Stimulated activated CD4-positive, alpha-beta T cell treated with anti-CD3 and anti-CD28 coated beads, TNF-alpha, amount 100 ng/mL, for 4 hours (primary cell): ENCODE measurements around the gene PRICKLE4.
"Not testable (repeated sequence)": the region's sequence is repeated elsewhere in the genome, so short reads cannot be mapped to it uniquely, and the experiment has no call there.

Source experiments
- DNase-seq, 3 experiments: peaks; one replicate each; pipeline ENCODE4 v3.0.0-alpha.2; 2020; ENCODE audit warnings: low read depth in 3 of 3

The PRICKLE4 gene

DNA sequence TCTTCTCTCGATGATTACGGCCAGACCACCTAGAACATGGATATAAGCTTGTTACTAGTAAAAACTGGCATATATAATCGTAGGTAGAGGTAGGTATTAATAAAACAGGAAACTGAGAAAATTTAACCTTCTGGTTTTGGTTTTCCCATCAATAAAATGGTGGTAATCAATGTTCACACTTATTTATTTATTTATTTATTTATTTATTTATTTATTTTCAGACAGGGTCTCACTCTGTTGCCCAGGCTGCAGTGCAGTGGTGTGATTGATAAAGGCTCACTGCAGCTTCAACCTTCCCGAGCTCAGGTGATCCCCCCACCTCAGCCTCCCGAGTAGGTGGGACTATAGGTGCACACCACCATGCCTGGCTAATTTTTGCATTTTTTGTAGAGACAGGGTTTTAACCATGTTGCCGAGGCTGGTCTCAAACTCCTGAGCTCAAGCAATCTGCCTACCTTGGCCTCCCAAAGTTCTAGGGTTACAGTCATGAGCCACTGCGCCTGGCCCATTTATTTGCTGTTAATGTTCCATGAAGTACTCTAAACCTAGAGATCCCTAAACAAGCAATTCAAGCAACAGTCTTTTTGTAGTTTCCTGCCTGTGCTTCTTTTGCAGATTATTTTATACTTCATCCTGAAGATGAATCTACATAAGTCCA, 18.4 kb downstream of the PRICKLE4 start:
- DNase-seq = no peak

DNA sequence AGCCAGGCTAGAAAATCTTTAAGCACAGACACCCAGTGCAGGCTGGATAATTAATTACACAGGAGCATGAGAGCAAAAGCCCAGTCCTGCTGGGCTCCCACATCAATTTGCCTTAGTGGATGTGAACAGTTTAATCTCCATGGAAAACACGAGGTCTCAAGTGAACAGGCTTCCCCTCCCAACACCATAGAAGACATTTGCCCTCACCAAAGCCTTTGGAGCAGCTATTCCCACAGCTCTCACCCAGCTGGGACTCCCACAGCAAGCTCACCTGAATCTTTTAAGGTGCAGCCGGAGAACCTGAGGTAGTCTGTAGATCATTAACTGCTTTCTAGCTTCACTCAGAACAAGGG, 19.0 kb downstream of the PRICKLE4 start:
- no peak for DNase-seq

DNA sequence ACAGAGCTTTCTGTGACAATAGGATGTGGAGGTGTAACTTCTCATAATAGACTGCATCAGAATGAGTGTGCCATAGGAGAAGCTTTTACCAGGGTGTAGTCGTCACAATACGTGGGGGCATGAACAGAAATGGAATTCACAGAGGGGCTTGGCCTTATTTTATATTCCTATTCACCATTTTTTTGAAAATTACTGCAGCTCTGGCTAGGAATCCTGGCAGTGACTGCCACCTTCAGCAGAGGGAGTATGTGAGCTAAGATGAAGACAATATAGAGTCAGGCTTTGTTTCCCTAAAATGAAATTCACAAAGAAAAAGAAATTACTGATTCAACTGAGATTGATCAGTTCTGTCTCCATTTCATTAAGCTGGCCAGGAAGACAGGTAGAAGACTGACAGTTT, 20.8 kb downstream of the PRICKLE4 start:
- DNase-seq = no peak

DNA sequence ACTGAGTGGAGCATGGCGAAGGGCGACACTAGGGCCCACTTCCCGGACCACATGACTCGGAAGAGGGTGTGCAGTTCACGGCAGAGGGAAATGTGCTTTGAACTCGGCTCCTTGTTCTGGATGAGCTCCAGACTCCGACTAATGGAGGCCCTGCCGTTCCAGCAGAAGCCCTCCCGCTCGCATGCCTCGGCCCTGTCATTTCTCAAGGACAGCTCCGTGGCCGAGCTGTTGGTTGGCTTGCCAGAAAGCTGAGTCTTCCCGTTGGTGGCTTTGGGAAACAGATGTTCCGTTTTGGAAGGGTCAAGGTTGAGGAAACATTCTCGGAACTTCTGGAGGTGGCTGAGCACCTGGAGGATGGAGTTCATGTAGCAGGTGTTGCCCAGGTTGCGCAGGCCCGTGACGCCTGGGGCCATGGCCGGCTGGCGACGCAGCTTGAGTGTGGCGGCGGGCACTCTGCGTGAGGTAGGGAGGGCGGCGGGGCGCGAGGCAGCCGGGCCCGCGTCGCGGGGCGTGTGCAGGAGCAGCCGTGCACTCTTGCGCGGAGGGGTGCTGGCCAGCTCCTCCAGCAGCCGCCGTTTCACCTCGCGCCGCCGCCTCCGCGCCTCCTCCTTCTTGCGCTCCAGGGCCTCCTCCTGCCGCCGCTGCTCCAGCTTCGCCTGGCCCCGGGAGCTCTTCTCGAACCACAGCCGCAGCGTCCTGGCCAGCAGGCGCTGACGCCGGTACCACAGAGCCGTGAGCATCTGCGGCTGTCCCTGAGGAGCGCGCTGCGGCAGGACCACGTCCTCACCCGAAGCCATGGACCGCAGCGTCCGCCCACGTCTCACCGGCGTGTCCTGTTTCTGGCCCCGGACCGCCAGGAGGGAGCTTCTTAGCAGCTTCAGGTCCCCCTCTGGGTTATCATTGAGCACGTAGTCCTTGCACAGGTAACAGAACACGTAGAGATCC, 25.5 kb downstream of the PRICKLE4 start:
- no peak for DNase-seq

DNA sequence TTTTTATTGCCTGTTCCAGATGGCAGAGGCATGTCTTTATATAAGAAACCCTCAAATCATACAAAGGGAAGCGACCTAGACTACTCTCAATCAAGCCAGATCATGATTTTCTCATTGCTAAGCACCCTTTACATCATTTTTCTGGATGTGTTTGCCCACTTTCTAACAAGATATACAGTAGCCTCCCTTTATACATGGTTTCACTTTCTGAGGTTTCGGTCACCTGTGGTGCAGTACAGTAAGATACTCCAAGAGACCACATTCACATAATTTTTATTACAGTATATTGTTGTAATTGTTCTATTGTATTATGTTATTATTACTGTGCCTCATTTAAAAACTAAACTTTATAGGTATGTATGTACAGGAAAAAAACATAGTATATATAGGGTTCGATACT, 30.5 kb downstream of the PRICKLE4 start:
- no peak for DNase-seq

DNA sequence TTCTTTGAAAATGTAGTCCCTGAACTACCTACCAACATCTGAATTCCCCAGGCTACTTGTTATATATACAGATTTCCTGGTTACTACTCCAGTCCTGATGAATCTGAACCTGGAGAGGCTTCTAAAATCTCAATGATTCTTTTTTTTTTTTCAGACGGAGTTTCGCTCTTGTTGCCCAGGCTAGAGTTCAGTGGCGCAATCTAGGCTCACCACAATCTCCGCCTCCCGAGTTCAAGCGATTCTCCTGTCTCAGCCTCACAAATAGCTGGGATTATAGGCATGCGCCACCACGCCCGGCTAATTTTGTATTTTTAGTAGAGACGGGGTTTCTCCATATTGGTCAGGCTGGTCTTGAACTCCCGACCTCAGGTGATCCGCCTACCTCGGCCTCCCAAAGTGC, 31.4 kb downstream of the PRICKLE4 start:
- not testable (repeated sequence) for DNase-seq

DNA sequence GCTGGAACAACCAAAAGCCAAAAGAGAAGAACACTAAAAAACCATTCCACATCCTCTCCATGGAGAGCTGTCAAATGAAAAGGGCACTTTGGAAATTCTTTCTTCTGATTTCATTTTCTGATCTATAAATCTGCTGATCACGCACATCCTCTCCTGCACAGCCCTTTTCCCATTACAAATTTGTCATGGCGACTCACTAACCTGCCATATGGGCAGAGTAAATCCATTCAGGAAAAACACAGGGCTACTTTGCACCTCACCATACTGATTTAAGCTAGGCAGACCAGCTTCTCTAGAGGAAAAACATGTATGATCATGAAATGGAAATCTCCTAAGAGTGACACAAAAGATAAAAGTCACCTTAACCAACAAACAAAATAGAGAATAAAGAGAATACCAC, 32.9 kb downstream of the PRICKLE4 start:
- no peak for DNase-seq

DNA sequence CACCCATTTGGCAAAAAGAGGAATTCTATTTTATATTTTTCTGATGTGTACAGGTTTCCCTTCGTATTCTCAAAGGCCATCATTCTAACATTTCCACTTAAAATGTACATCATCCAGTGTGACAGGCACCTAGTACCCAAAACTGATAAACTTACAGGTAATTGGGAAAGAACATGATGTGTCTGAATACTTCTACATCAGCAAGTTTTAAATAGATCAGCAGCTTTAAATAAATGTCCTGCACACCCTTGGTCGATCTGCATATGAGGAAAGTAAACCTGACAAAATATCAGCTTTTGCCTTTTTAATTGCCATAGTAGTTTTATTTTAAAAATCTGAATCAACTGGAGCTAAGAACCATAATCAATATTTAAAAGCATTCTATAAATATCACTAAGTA, 33.4 kb downstream of the PRICKLE4 start:
- no peak for DNase-seq

DNA sequence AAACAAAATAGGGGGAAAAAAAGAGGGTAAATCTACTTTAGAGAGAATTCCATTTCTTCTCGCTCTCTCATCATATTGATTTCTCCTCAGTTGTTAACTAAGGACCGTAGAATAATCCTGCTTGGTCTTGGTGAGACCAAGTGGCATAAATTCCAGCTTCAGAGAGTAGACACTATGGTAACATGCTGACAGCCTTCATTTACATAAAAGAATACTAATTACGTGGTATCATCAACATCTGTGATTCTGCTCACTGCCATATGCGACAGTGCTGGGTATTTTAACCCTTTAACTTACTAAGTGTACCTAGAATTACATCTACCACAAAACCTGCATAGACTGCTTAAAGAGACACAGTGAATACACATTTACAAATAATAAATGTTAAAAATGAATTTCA, 34.0 kb downstream of the PRICKLE4 start:
- no peak for DNase-seq

DNA sequence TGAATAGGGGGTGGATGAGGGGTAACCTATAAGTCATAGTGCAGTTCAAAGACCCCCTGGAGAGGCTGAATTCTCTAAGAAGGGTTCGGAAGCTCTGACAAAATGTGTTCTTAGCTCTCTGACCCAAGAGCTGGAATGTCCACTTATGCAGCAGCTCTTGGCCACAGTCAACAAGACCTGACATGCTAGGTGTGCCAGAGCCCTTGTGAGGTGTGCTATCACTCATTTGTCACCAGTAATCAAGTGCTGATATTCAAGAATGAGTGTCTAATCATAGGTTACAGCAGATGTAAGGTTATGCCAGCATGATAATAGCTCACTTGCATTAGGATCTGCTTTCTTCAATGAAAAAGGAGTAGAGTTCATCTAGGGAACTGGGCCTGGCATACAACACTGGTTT, 35.0 kb downstream of the PRICKLE4 start:
- no peak for DNase-seq

DNA sequence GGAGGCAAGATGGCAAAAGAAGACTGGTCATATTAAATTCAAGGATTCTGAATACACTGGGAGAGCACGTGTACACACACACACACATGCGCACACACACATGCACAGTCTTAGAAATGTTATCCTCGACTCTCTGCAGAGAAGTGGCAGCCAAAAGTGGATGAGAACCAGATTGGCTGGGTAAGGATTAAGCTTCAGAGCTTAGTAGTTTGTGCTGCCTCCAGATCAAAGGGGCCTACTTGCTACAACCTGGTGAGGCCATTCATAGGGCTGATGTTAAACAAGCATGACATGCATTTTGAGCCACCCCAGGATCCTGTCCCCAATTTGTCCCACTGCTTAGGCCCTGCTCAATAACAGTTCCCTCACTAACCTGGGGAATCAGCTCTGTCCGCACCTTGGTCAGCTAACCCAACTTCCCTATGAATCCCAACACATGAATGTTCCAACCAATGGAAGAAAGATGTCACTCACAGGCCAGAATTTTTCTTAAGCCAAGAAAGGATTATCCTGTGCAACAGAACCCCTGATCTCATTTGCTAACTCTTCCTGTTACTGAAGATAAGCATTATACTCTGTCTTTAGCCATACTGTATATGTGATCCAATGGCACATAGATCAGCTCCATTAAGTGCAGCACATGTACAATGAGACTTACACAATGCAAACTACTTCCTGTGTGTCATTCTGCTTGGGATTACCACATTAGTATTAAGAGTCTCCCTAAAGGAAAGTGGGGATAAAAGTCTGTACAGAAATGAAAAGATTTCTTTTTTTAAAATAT, 37.9 kb downstream of the PRICKLE4 start:
- no peak for DNase-seq

DNA sequence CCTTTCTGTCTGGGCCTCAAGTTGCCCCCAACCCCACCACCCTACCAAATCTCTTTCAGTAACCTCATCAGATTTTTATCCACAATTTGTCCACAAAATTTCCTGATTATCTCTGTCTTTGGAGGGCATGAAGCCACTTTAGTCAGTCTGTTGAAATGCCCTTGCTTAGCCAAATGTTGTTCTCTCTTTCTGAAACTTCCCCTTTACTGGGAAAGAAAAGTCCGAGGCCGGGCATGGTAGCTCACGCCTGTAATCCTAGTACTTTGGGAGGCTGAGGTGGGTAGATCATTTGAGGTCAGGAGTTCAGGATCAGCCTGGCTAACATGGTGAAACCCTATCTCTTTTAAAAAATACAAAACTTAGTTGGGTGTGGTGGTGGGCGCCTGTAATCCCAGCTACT, 40.7 kb downstream of the PRICKLE4 start:
- DNase-seq = no peak

DNA sequence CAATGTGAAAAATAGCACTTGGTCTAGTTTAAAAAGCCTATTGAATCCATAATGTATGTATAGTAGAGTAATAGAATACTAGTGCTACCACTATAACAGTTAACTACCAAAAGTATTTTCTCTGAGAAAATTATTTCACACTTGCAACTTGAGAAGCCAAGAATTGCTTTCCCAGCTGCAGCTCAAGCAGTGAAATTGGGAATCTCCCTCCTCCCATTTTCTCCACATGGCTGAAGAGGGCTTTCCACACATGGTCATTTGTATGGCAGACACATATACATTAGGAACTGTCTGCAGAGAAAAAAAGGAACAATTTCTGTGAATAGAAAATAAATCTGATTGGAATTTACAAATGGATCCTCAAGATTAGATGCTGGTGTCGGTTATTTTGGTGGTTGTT, 41.4 kb downstream of the PRICKLE4 start:
- DNase-seq = no peak

DNA sequence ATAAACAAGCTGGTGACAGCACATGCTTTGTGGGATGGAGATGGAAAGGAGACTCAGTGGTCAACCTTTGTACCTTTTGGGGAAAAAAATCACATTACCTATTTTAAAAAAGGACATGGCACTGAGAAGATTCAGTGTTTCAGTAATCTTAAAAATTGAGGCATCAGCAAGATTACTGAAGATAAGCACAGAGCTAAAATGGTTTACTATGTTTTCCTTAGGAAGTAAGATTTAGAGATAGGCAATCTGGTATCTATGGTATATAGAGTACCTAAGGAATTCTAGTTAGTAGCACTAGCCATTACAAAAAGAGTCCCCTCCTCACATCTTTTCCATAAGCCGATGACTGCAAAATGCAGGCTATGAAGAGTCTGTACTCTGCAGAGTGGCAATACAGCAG, 42.6 kb downstream of the PRICKLE4 start:
- DNase-seq = no peak

DNA sequence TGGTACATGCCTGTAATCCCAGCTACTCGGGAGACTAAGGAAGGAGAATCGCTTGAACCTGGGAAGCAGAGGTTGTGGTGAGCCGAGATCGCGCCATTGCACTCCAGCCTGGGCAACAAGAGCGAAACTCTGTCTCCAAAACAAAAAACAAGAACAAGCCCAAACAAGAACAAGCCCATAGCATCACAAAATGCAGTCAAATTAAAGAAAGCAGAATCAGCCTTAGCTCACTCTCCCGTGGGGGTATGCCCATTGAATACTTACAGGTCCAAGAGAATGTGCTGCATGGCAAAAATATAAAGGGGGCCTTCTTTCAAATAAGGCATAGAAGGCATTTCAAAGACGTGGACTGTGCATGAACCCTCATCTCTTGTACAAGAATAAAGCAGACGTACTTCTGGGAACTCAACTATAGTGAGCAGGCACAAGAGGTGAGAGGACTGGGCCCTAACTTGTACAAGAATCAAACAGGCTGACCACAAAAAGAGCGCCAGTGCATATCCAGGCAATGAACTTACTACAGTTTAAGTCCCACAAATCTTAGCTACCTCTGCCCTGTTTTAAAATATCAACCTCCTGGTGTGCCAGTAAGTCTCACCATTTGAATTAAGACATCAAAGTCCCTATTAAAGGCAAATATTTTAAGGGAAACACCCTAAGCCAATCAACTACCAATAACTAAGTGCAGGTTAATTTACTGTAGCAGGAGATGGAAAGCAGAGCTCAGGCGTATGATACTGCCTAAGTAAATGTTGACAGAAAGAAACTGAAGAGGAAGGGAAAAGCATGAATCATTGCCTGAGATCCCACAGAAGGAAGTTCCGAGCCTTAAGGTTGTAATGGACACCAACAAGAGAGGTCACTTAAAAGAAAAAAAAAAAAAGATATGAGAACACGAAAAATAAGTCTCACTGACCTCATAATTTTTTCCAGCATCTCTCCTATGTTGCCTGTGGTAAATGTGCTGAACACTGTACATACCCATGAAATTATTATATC, 44.3 kb downstream of the PRICKLE4 start:
- no peak for DNase-seq

DNA sequence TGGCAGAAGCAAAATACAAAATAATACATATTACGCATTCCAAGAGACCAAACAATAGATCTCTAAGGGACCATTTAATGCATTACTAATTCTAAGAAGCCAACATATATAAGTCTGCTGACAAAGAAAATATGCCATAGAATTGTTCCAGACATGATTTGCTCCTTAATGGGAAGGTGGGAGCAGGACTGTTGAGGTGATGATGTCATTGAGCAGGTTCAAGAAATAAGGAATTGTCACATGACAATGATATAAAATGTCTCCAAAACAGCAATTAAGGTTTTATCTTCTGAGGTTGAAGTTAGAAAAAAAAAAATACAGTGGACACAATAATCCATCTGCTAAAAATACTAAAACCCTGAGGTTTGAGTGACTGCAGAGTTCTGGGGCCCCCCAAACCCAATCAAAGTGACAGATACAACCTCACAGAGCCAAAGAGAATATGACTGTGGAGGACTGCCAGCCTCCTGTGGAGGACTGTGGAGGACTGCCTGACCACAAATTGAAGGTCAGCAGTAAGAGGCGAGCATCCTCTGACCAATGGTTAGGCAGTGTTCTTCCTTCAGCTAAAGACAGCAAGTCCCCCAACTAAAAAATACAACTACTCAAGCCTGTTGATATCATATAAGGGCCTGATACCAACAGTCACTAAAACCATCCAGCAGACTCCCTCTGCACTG, 45.9 kb downstream of the PRICKLE4 start:
- no peak for DNase-seq

DNA sequence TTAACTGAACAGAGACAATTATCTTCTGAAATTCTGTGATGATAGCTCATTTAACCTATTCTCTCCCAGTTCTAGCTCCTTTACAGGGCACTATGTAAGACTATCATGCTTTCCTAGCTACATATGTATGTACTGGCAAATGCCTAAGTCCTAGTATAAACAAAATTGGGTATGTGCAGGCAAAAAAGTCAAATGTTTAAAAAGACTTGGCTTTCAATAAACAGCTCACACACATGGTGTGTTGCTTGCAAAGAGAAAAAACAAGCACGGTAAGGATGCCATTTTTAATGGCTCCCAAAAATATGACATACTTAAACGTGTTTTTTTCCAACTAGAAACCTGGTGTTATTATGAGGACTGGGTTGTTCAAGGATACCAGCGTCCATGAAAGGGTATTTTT, 51.7 kb downstream of the PRICKLE4 start:
- no peak for DNase-seq

DNA sequence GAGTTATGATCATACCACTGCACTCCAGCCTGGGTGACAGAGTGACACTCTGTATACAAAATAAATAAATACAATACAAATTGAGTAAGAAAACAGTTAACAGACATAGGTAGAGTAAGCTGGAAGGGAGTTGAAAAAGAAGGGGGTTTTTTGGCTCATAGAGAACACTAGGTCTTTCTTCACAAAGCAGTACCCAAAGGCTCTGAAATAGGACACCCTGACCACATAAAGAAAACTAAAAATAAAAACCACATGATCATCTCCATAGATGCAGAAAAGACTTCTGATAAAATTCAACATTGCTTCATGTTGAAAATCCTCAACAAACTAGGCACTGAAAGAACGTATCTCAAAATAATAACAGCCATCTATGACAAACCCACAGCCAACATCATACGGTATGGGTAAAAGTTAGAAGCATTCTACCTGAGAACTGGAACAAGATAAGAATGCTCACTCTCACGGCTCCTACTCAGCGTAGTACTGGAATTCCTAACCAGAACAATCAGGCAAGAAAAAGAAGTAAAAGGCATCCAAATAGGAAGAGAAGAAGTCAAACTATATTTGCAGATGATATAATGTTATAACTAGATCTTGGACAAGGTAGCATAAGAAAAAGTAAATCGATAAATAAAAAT, 55.6 kb downstream of the PRICKLE4 start:
- no peak for DNase-seq

DNA sequence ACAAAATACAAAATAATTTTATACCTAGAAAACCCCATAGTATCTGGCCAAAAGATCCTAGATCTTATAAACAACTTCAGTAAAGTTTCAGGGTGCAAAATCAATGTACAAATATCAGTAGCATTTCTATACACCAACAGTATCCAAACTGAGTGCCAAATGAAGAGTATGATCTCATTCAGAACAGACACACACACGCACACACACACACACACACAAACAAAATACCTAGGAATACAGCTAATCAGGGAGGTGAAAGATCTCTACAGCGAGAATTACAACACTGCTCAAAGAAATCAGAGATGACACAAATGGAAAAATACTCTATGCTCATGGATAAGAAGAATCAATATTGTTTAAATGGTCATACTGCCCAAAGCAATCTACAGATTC, 56.1 kb downstream of the PRICKLE4 start:
- no peak for DNase-seq
